OCI-LY7 (cell line): ENCODE data around the gene C2CD3. TPM values are rescaled to one million over a fixed set of nuclear protein-coding genes. Genes with fewer than 3 reads are reported as not detected.

Source experiments
- BruUV-seq: library from RNA; stranded (reverse); fragments of 400-500 nt; replicated peaks from 2 replicates; lab custom pipeline; 2021; lab: Mats Ljungman, UMichigan
- CTCF ChIA-PET: fragments of 300-600 bp; sonication (Branson Sonifier 250); formaldehyde crosslinking; loops from one replicate; lab custom pipeline; 2022; ENCODE audit warnings: antibody characterized with exemption; ENCODE audit not compliant: unreplicated experiment; lab: Charles Lee
- POLR2A ChIA-PET: fragments of 300-600 bp; sonication (Branson Sonifier 250); formaldehyde crosslinking; loops from one replicate; lab custom pipeline; 2022; ENCODE audit warnings: antibody characterized with exemption; lab: Charles Lee
- DNase-seq: peaks from one replicate; pipeline ENCODE4 v3.0.0-alpha.2; 2015; ENCODE audit warnings: low spot score
- H2AFZ ChIP-seq: fragments of 200-600 bp; sonication (generic), shearing (Covaris generic); 2 replicates; pipeline ENCODE4 v1.6.1; 2014; ENCODE audit warnings: mild to moderate bottlenecking, antibody characterized with exemption, low read length, moderate library complexity
- H3K27ac ChIP-seq: fragments of 200-600 bp; sonication (generic); 2 replicates; pipeline ENCODE4 v1.5.1; 2014; ENCODE audit warnings: mixed run types, low read depth, mild to moderate bottlenecking, moderate library complexity, low read length, inconsistent platforms; ENCODE audit not compliant: poor library complexity, severe bottlenecking
- H3K36me3 ChIP-seq: fragments of 200-600 bp; sonication (generic); 2 replicates; pipeline ENCODE4 v1.6.1; 2014; ENCODE audit warnings: mild to moderate bottlenecking, antibody characterized with exemption, low read length, moderate library complexity, mixed read lengths; ENCODE audit not compliant: insufficient read depth
- H3K4me1 ChIP-seq: fragments of 200-600 bp; sonication (generic); 2 replicates; pipeline ENCODE4 v1.5.1; 2014; ENCODE audit warnings: mild to moderate bottlenecking, low read length; ENCODE audit not compliant: insufficient read depth, poor library complexity, severe bottlenecking
- H3K4me2 ChIP-seq: fragments of 200-600 bp; sonication (generic); 2 replicates; pipeline ENCODE4 v1.6.1; 2014; ENCODE audit warnings: mild to moderate bottlenecking, low read length
- H3K4me3 ChIP-seq: fragments of 200-600 bp; sonication (generic); 2 replicates; pipeline ENCODE4 v1.5.1; 2014; ENCODE audit warnings: mild to moderate bottlenecking, low read depth, low read length; ENCODE audit not compliant: poor library complexity, severe bottlenecking
- H3K79me2 ChIP-seq: fragments of 200-600 bp; sonication (generic); 2 replicates; pipeline ENCODE4 v1.6.1; 2016; ENCODE audit warnings: low read depth, mild to moderate bottlenecking, low read length, moderate library complexity, mixed read lengths; ENCODE audit not compliant: insufficient read depth
- H3K9me2 ChIP-seq: fragments of 200-600 bp; sonication (generic); 2 replicates; pipeline ENCODE4 v1.6.1; 2016; ENCODE audit warnings: mild to moderate bottlenecking, low read length, mixed read lengths; ENCODE audit not compliant: insufficient read depth
- H3K9me3 ChIP-seq: fragments of 200-600 bp; sonication (generic); 2 replicates; pipeline ENCODE4 v1.6.1; 2014; ENCODE audit warnings: mild to moderate bottlenecking, mixed run types, low read length, mixed read lengths
- H4K20me1 ChIP-seq: fragments of 200-600 bp; sonication (generic); 2 replicates; pipeline ENCODE4 v1.6.1; 2014; ENCODE audit warnings: mild to moderate bottlenecking, antibody characterized with exemption, low read length, moderate library complexity, mixed read lengths; ENCODE audit not compliant: insufficient read depth
- EZH2phosphoT487 ChIP-seq: fragments of 200-600 bp; sonication (generic); IDR thresholded peaks from 2 replicates; pipeline ENCODE4 v1.6.1; 2018; ENCODE audit warnings: low read depth, borderline replicate concordance, mild to moderate bottlenecking, mixed run types, antibody characterized with exemption, low read length, moderate library complexity, mixed read lengths
- intact Hi-C: fragments of 100-400 bp; cut with micrococcal nuclease; formaldehyde crosslinking; loops from one replicate; pipeline ENCODE4 v1.10.0; 2022; ENCODE audit not compliant: unreplicated experiment
- total RNA-seq, 2 experiments: library from RNA; depleted of rRNA in 1 of 2; stranded (reverse); fragments of >200 nt in 1 of 2; shearing (Covaris generic) in 1 of 2; gene quantifications; 2 replicates each; pipeline ENCODE4 v1.2.3, GENCODE V29; 2014 to 2022
- TF ChIP-seq, protein P1 (sequence below): fragments of 200-600 bp; sonication (generic); conservative IDR thresholded peaks from 2 replicates; pipeline ENCODE4 v1.5.1; 2014; ENCODE audit warnings: mild to moderate bottlenecking, antibody characterized with exemption, low read length, moderate library complexity, mixed read lengths

The C2CD3 gene
- total RNA-seq, 2 experiments from 2014 or later, result 29.2 to 32.1 TPM

- POLR2A ChIA-PET, result interaction anchor here (1.1 to 6.4 kb wide), 7 partner anchors 9 to 189 kb away, joined by 3 to 46 read pairs (median 18); partner anchors contain the start of genes C2CD3 and PPME1
- peak; percentile 33 for DNase-seq
- Histone ChIP-seq H3K4me3 (peak overlapping the region; percentile 91), H3K36me3 (peaks cover 57% of the 10 kb centered on the region), H3K9me2 (no peaks in the 10 kb centered on the region), H4K20me1 (peaks cover 37% of the 10 kb centered on the region), H3K79me2 (peaks cover 73% of the 10 kb centered on the region), H3K4me2 (peak overlapping the region; percentile 96), H3K27ac (peak overlapping the region; percentile 91), H3K9me3 (no peaks in the 10 kb centered on the region), H3K4me1 (peaks cover 55% of the 10 kb centered on the region), H2AFZ (no peak overlapping the region)
- intact Hi-C loops, result loop anchor here (5.0 to 10.0 kb wide), 3 partner anchors 196 to 826 kb away; partner anchors contain the start of genes LIPT2 and MRPL48
- BruUV-seq, result no TSS peak
- CTCF ChIA-PET, result interaction anchor here (0.6 to 2.1 kb wide), 4 partner anchors 10 to 190 kb away, joined by 3 to 7 read pairs (median 4); partner anchors contain the start of genes C2CD3 and PPME1
- no peak for TF ChIP-seq EZH2phosphoT487
- TF ChIP-seq, protein P1, sequence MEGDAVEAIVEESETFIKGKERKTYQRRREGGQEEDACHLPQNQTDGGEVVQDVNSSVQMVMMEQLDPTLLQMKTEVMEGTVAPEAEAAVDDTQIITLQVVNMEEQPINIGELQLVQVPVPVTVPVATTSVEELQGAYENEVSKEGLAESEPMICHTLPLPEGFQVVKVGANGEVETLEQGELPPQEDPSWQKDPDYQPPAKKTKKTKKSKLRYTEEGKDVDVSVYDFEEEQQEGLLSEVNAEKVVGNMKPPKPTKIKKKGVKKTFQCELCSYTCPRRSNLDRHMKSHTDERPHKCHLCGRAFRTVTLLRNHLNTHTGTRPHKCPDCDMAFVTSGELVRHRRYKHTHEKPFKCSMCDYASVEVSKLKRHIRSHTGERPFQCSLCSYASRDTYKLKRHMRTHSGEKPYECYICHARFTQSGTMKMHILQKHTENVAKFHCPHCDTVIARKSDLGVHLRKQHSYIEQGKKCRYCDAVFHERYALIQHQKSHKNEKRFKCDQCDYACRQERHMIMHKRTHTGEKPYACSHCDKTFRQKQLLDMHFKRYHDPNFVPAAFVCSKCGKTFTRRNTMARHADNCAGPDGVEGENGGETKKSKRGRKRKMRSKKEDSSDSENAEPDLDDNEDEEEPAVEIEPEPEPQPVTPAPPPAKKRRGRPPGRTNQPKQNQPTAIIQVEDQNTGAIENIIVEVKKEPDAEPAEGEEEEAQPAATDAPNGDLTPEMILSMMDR, result no peak
These were observed 189.6 kb downstream of the C2CD3 start for GRCh38 chr11:73981051-73981805.

DNA sequence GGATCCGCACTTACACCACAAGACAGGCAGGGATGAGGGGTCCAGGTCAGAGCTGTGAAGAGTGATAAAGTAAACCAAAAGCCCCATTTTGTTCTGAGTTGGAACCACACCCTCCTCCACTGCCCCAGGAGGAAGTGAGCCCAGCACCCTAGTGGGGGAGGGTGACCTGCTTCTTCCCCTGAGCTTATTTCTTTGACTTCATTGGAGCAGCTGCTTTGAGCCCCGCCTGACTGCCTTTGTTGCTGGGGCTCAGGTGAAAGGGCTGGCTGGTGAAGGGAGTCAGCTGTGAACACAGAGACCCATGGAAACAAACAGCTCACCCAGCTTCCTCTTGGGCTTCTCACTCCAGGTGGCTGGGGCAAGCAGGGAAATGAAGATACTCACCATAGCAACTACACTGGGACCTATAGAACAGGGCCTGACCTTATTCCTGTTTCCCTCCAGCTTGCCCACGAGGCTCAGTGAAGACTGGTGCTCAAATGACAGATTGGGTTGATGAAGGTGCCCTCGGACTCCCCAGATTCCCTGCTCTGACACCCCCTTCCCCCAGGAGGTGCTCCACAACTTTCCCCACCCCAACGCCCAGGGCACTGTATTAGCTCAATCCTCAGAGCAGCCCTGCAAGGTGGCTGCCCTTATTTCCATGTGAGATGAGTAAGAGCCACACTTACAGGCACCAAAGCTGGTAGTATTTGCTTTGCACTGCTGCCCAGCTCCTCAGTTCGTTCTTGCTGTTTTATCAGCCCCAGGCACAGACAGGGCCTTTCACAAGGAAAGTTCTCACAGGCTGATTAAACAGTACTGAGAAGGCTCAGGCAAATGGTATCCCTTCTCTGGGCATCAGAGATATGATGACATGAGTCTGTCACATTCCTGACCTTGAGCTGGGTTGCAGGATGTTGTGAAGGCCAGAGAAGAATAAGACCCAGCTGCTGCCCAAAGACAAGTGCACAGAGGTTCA is 190.5 kb downstream of the C2CD3 start:
- peak overlapping the region; percentile 96 for H3K4me2 ChIP-seq
- ChIA-PET CTCF (interaction anchor here (0.6 to 2.1 kb wide), 4 partner anchors 10 to 191 kb away, joined by 3 to 7 read pairs (median 4); partner anchors contain the start of genes C2CD3 and PPME1), POLR2A (interaction anchor here (0.7 to 6.4 kb wide), 12 partner anchors 10 to 776 kb away, joined by 3 to 46 read pairs (median 4); partner anchors contain the start of genes C2CD3, LIPT2 and PPME1)
- H3K9me2 ChIP-seq, result no peaks in the 10 kb centered on the region
- peak overlapping the region; percentile 91 for H3K27ac ChIP-seq
- DNase-seq, result peak; percentile 97
- no peak overlapping the region for H2AFZ ChIP-seq
- H3K79me2 ChIP-seq, result peaks cover 73% of the 10 kb centered on the region
- no peak for TF ChIP-seq EZH2phosphoT487
- TF ChIP-seq, protein P1, result no peak
- intact Hi-C loops, result loop anchor here (5.0 to 10.0 kb wide), 3 partner anchors 195 to 825 kb away; partner anchors contain the start of genes LIPT2 and MRPL48
- H3K9me3 ChIP-seq, result no peaks in the 10 kb centered on the region
- H3K36me3 ChIP-seq, result peaks cover 67% of the 10 kb centered on the region
- no TSS peak for BruUV-seq
- H3K4me1 ChIP-seq, result peaks cover 52% of the 10 kb centered on the region
- H4K20me1 ChIP-seq, result peaks cover 37% of the 10 kb centered on the region
- peak overlapping the region; percentile 91 for H3K4me3 ChIP-seq
